WTC11 (cell line): Measurements from ENCODE around the gene PRSS53.

Experiments used
- ETV6 ChIP-seq: sonication (generic); formaldehyde crosslinking; IDR thresholded peaks from 2 replicates; pipeline ENCODE4 v1.8.1; 2022; ENCODE audit warnings: mild to moderate bottlenecking, missing genetic modification reagents
- MYBL2 ChIP-seq: sonication (generic); formaldehyde crosslinking; IDR thresholded peaks from 2 replicates; pipeline ENCODE4 v1.8.1; 2023; ENCODE audit warnings: mild to moderate bottlenecking, moderate library complexity, missing genetic modification reagents
- NFYB ChIP-seq: sonication (generic); formaldehyde crosslinking; conservative IDR thresholded peaks from 2 replicates; pipeline ENCODE4 v1.8.0; 2022; ENCODE audit warnings: low read depth, missing genetic modification reagents
- OVOL2 ChIP-seq: fragments of 250-450 bp; sonication (Bioruptor Pico); IDR thresholded peaks from 2 replicates; pipeline ENCODE4 v1.9.0; 2021; ENCODE audit warnings: mild to moderate bottlenecking, borderline replicate concordance
- SP1 ChIP-seq: sonication (generic); formaldehyde crosslinking; conservative IDR thresholded peaks from 2 replicates; pipeline ENCODE4 v1.8.1; 2022; ENCODE audit warnings: missing genetic modification reagents
- USF1 ChIP-seq: sonication (generic); formaldehyde crosslinking; IDR thresholded peaks from 2 replicates; pipeline ENCODE4 v1.8.0; 2022; ENCODE audit warnings: mild to moderate bottlenecking, missing genetic modification reagents
- TF ChIP-seq, protein P1 (sequence below): fragments of 200-600 bp; IDR thresholded peaks from 2 replicates; pipeline ENCODE4 v1.8.0; 2022; ENCODE audit warnings: antibody characterized with exemption
- TF ChIP-seq, protein P2 (sequence below): sonication (generic); formaldehyde crosslinking; IDR thresholded peaks from 2 replicates; pipeline ENCODE4 v1.8.0; 2022; ENCODE audit warnings: mild to moderate bottlenecking, missing genetic modification reagents
- TF ChIP-seq, protein P3 (sequence below): sonication (generic); formaldehyde crosslinking; IDR thresholded peaks from 2 replicates; pipeline ENCODE4 v1.8.0; 2022; ENCODE audit warnings: missing genetic modification reagents
- TF ChIP-seq, protein P4 (sequence below): sonication (generic); formaldehyde crosslinking; IDR thresholded peaks from 2 replicates; pipeline ENCODE4 v1.8.1; 2023; ENCODE audit warnings: mild to moderate bottlenecking, missing genetic modification reagents
- TF ChIP-seq, protein P5 (sequence below): sonication (generic); formaldehyde crosslinking; IDR thresholded peaks from 2 replicates; pipeline ENCODE4 v1.8.1; 2022; ENCODE audit warnings: mild to moderate bottlenecking, moderate library complexity, missing genetic modification reagents
- TF ChIP-seq, protein P6 (sequence below): sonication (generic); formaldehyde crosslinking; IDR thresholded peaks from 2 replicates; pipeline ENCODE4 v1.8.1; 2023; ENCODE audit warnings: mild to moderate bottlenecking, missing genetic modification reagents, moderate library complexity

- TF ChIP-seq, protein P1, sequence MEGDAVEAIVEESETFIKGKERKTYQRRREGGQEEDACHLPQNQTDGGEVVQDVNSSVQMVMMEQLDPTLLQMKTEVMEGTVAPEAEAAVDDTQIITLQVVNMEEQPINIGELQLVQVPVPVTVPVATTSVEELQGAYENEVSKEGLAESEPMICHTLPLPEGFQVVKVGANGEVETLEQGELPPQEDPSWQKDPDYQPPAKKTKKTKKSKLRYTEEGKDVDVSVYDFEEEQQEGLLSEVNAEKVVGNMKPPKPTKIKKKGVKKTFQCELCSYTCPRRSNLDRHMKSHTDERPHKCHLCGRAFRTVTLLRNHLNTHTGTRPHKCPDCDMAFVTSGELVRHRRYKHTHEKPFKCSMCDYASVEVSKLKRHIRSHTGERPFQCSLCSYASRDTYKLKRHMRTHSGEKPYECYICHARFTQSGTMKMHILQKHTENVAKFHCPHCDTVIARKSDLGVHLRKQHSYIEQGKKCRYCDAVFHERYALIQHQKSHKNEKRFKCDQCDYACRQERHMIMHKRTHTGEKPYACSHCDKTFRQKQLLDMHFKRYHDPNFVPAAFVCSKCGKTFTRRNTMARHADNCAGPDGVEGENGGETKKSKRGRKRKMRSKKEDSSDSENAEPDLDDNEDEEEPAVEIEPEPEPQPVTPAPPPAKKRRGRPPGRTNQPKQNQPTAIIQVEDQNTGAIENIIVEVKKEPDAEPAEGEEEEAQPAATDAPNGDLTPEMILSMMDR, result no peak
- TF ChIP-seq, protein P2, sequence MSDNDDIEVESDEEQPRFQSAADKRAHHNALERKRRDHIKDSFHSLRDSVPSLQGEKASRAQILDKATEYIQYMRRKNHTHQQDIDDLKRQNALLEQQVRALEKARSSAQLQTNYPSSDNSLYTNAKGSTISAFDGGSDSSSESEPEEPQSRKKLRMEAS, result no peak
- TF ChIP-seq ETV6 (CRISPR knock-in tag), result no peak
- TF ChIP-seq, protein P3, sequence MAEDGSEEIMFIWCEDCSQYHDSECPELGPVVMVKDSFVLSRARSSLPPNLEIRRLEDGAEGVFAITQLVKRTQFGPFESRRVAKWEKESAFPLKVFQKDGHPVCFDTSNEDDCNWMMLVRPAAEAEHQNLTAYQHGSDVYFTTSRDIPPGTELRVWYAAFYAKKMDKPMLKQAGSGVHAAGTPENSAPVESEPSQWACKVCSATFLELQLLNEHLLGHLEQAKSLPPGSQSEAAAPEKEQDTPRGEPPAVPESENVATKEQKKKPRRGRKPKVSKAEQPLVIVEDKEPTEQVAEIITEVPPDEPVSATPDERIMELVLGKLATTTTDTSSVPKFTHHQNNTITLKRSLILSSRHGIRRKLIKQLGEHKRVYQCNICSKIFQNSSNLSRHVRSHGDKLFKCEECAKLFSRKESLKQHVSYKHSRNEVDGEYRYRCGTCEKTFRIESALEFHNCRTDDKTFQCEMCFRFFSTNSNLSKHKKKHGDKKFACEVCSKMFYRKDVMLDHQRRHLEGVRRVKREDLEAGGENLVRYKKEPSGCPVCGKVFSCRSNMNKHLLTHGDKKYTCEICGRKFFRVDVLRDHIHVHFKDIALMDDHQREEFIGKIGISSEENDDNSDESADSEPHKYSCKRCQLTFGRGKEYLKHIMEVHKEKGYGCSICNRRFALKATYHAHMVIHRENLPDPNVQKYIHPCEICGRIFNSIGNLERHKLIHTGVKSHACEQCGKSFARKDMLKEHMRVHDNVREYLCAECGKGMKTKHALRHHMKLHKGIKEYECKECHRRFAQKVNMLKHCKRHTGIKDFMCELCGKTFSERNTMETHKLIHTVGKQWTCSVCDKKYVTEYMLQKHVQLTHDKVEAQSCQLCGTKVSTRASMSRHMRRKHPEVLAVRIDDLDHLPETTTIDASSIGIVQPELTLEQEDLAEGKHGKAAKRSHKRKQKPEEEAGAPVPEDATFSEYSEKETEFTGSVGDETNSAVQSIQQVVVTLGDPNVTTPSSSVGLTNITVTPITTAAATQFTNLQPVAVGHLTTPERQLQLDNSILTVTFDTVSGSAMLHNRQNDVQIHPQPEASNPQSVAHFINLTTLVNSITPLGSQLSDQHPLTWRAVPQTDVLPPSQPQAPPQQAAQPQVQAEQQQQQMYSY (CRISPR knock-in tag), result no peak
- TF ChIP-seq, protein P4, sequence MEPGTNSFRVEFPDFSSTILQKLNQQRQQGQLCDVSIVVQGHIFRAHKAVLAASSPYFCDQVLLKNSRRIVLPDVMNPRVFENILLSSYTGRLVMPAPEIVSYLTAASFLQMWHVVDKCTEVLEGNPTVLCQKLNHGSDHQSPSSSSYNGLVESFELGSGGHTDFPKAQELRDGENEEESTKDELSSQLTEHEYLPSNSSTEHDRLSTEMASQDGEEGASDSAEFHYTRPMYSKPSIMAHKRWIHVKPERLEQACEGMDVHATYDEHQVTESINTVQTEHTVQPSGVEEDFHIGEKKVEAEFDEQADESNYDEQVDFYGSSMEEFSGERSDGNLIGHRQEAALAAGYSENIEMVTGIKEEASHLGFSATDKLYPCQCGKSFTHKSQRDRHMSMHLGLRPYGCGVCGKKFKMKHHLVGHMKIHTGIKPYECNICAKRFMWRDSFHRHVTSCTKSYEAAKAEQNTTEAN (CRISPR knock-in tag), result no peak
- no peak for TF ChIP-seq SP1 (CRISPR knock-in tag)
- TF ChIP-seq NFYB, result no peak
- no peak for TF ChIP-seq MYBL2 (CRISPR knock-in tag)
- no peak for TF ChIP-seq OVOL2 (CRISPR knock-in tag)
- TF ChIP-seq, protein P5, sequence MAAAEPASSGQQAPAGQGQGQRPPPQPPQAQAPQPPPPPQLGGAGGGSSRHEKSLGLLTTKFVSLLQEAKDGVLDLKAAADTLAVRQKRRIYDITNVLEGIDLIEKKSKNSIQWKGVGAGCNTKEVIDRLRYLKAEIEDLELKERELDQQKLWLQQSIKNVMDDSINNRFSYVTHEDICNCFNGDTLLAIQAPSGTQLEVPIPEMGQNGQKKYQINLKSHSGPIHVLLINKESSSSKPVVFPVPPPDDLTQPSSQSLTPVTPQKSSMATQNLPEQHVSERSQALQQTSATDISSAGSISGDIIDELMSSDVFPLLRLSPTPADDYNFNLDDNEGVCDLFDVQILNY (CRISPR knock-in tag), result no peak
- no peak for TF ChIP-seq USF1 (CRISPR knock-in tag)
- TF ChIP-seq, protein P6, sequence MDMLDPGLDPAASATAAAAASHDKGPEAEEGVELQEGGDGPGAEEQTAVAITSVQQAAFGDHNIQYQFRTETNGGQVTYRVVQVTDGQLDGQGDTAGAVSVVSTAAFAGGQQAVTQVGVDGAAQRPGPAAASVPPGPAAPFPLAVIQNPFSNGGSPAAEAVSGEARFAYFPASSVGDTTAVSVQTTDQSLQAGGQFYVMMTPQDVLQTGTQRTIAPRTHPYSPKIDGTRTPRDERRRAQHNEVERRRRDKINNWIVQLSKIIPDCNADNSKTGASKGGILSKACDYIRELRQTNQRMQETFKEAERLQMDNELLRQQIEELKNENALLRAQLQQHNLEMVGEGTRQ, result no peak
Observed at GRCh38 chr16:31052114-31052513, 36.6 kb downstream of the PRSS53 start.
